Spleen (tissue), 11 donors: ENCODE measurements around the gene PRKCE. TPM values are rescaled to one million over a fixed set of nuclear protein-coding genes. Genes with fewer than 3 reads are reported as not detected.
A peak's percentile ranks its signal among the peaks of the same experiment; 100 is the strongest.

Source experiments
- DNase-seq: peaks from one replicate; pipeline ENCODE4 v3.0.0-alpha.2; 2020
- H3K27ac ChIP-seq, 8 donors: fragments of 200-600 bp; sonication (generic) in 7 of 8; 1 replicate in 4 of 8; 2 replicates in 4 of 8; pipeline versions ENCODE4 v1.5.0 to v1.8.0; 2016 to 2021; ENCODE audit warnings: inconsistent platforms in 4 of 8, mild to moderate bottlenecking in 4 of 8, moderate library complexity in 1 of 8
- H3K27me3 ChIP-seq, 7 donors: fragments of 200-600 bp; sonication (generic) in 6 of 7; replicated peaks in 1 of 7; 1 replicate in 4 of 7; 2 replicates in 3 of 7; pipeline versions ENCODE4 v1.5.0 to v1.8.0; 2016 to 2021; ENCODE audit warnings: inconsistent platforms in 3 of 7, mild to moderate bottlenecking in 1 of 7
- H3K36me3 ChIP-seq, 6 donors: fragments of 200-600 bp; sonication (generic) in 5 of 6; 1 replicate in 4 of 6; 2 replicates in 2 of 6; pipeline versions ENCODE4 v1.5.0 to v1.8.0; 2016 to 2021; ENCODE audit warnings: inconsistent platforms in 2 of 6
- H3K4me1 ChIP-seq, 6 donors: fragments of 200-600 bp; sonication (generic) in 5 of 6; 1 replicate in 3 of 6; 2 replicates in 3 of 6; pipeline versions ENCODE4 v1.5.0 to v1.8.0; 2016 to 2021; ENCODE audit warnings: inconsistent platforms in 3 of 6
- H3K4me3 ChIP-seq, 8 donors: fragments of 200-600 bp; sonication (generic) in 7 of 8; 1 replicate in 4 of 8; 2 replicates in 4 of 8; pipeline versions ENCODE4 v1.5.0 to v1.8.0; 2016 to 2021; ENCODE audit warnings: inconsistent platforms in 4 of 8, mild to moderate bottlenecking in 4 of 8, moderate library complexity in 2 of 8
- H3K9me3 ChIP-seq, 8 donors: fragments of 200-600 bp; sonication (generic) in 7 of 8; 1 replicate in 4 of 8; 2 replicates in 4 of 8; pipeline versions ENCODE4 v1.5.0 to v1.8.0; 2016 to 2021; ENCODE audit warnings: inconsistent platforms in 4 of 8
- POLR2A ChIP-seq, 3 donors: fragments of 450-650 bp; IDR thresholded peaks; one replicate each; pipeline ENCODE4 v1.5.1; 2017; ENCODE audit warnings: antibody characterized with exemption in 3 of 3, mild to moderate bottlenecking in 1 of 3
- POLR2AphosphoS5 ChIP-seq, 3 donors: sonication (generic); formaldehyde crosslinking; IDR thresholded peaks; one replicate each; pipeline ENCODE4 v1.5.1; 2017; ENCODE audit warnings: antibody characterized with exemption in 3 of 3
- WGBS, 5 donors: extraction: QIAGEN DNeasy Blood & Tissue Kit in 3 of 5; methylation state at CpG; one replicate each; pipeline versions ENCODE4 v1.1.5 to v1.1.7; 2013 to 2018; 5-methylcytosine and 5-hydroxymethylcytosine counted together
- intact Hi-C: fragments of 100-400 bp; cut with DNase I; formaldehyde crosslinking; loops from one replicate; pipeline ENCODE4 v1.15.0; 2023; ENCODE audit warnings: low total_unique reads
- polyA plus RNA-seq, 3 donors: library from polyadenylated mRNA; stranded (reverse); fragments of 200-250 nt; gene quantifications; one replicate each; pipeline ENCODE4 v1.2.1, GENCODE V29; 2013
- total RNA-seq, 7 donors: library from RNA; depleted of rRNA in 3 of 7; stranded (reverse); fragments of >200 nt in 3 of 7; fragmentation: NEBNext Ultra II Directional in 4 of 7; extraction: Animal tissue kit (Norgen Biotek cat#: 25700) in 4 of 7; gene quantifications; one replicate each; pipeline versions ENCODE4 v1.1.0 to v1.2.1, GENCODE V29; 2016 to 2021
- TF ChIP-seq, protein P1 (sequence below), 11 experiments: fragments of 200-600 bp in 7 of 11; fragments of 450-650 bp in 4 of 11; sonication (generic) in 4 of 11; IDR thresholded peaks in 8 of 11; conservative IDR thresholded peaks in 3 of 11; 1 replicate in 7 of 11; 2 replicates in 4 of 11; pipeline versions ENCODE4 v1.4.0 to v1.8.0; 2016 to 2021; ENCODE audit warnings: antibody characterized with exemption in 11 of 11, inconsistent platforms in 4 of 11, mild to moderate bottlenecking in 1 of 11
- donor health status: healthy with polysubstance abuse.
- donor health status: DM: no; HTN: no; CAD: no; lungs with moderate emphysema.
- donor health status: DM: no; HTN: no; CAD: no.
- donor health status: Bipolar disorder and iron deficiency.
- donor health status: healthy.
- donor health status: DM: no; HTN: no; CAD: no.
- donor health status: DM: yes; HTN: yes; CAD: no.

Gene PRKCE
- total and polyA plus RNA-seq, 10 donors: 2.5 to 43.6 (median 18.8) TPM

DNA sequence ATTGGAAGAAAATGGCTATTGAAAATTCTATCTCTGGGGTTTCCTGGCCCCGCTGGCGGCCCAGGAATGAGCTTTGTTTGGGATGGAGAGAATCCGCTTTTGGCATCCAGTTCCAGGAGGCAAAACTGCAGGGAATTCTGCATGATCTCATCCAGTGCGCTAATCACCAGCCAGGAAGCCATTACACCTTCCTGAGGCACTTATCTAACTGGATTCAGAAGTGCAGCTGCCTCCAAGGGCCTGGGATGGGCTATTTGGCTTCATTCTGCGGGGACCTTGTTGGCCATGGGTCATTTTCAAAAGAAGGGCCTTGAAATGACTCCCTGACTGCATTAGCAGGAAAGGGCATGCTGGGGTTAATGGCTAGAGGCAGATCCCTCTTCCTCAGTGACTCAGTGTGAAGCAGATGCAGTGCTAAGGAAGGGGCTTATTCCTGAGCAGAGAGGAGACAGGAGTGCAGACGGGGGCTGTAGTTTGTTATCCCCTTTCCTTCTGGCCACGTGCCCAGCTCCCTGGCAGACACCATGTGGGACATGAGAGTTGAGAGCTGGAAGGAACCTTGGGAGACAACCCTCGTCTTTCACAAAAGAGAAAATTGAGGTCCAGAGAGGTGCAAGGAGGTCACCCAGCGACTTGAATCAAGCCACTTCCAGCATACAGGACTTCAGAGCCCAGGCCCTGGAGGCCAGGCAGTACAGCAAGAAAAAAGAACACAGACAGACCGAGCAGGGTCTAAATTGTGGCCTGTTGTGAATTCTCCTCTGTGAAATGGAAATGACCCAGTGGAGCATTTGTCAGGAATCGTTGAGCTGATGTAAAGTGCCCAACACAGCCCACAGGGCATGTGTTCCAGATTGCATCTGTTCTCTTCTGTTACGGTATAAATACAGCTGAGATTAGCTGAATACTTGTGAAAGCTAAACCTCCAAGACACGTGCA, 161.8 kb downstream of the PRKCE start:
- TF ChIP-seq, protein P1, sequence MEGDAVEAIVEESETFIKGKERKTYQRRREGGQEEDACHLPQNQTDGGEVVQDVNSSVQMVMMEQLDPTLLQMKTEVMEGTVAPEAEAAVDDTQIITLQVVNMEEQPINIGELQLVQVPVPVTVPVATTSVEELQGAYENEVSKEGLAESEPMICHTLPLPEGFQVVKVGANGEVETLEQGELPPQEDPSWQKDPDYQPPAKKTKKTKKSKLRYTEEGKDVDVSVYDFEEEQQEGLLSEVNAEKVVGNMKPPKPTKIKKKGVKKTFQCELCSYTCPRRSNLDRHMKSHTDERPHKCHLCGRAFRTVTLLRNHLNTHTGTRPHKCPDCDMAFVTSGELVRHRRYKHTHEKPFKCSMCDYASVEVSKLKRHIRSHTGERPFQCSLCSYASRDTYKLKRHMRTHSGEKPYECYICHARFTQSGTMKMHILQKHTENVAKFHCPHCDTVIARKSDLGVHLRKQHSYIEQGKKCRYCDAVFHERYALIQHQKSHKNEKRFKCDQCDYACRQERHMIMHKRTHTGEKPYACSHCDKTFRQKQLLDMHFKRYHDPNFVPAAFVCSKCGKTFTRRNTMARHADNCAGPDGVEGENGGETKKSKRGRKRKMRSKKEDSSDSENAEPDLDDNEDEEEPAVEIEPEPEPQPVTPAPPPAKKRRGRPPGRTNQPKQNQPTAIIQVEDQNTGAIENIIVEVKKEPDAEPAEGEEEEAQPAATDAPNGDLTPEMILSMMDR (IDR thresholded peaks at IDR 0.05 in 8 of 11, conservative IDR thresholded peaks at IDR 0.05 in 3 of 11): no peak
- TF ChIP-seq POLR2AphosphoS5 (IDR thresholded peaks at IDR 0.05): peak in 1 of 3 donors; percentile 40
- H3K27ac ChIP-seq: peak overlapping the region in 2 of 8 donors; percentile 2 to 3
- no peaks in the 10 kb centered on the region for H3K27me3 ChIP-seq
- no peak for DNase-seq
- intact Hi-C loops: no loop called here
- no peaks in the 10 kb centered on the region for H3K9me3 ChIP-seq
- no peak overlapping the region for H3K4me3 ChIP-seq
- peaks cover 0 to 18% (median 10%) of the 10 kb centered on the region in 6 donors for H3K4me1 ChIP-seq
- 65 to 78% (median 70%) methylated on average over 13 of the region's 13 CpGs for WGBS, 5 donors
- H3K36me3 ChIP-seq: no peaks in the 10 kb centered on the region

DNA sequence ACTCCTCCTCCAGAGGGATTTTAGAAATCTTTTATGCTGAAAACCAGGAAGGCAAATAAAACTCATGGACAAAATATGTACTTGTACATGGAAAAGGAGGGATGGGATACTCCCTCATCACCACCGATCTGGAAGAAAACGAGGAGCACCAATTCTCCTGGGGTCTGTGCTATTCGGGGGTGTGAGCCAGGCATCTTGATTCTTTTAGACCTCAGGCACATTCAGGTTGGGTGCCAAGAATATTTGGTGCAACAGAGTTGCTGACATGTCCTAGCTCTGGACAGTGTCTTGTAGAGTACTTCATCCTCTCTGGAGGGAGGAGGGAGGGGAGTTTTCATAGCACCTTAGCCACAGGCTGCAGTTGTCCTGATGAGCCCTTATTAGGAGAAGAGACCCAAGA, 163.0 kb downstream of the PRKCE start:
- peaks cover 0 to 18% (median 10%) of the 10 kb centered on the region in 6 donors for H3K4me1 ChIP-seq
- WGBS, 5 donors: 90 to 99% (median 93%) methylated on average over 3 of the region's 3 CpGs
- H3K27me3 ChIP-seq: no peaks in the 10 kb centered on the region
- H3K9me3 ChIP-seq: no peaks in the 10 kb centered on the region
- TF ChIP-seq, protein P1 (IDR thresholded peaks at IDR 0.05 in 8 of 11, conservative IDR thresholded peaks at IDR 0.05 in 3 of 11): no peak
- no peak for TF ChIP-seq POLR2A (IDR thresholded peaks at IDR 0.05)
- no peak for TF ChIP-seq POLR2AphosphoS5 (IDR thresholded peaks at IDR 0.05)
- no peak overlapping the region for H3K4me3 ChIP-seq
- intact Hi-C loops: no loop called here
- no peak for DNase-seq
- no peak overlapping the region for H3K27ac ChIP-seq
- no peaks in the 10 kb centered on the region for H3K36me3 ChIP-seq

DNA sequence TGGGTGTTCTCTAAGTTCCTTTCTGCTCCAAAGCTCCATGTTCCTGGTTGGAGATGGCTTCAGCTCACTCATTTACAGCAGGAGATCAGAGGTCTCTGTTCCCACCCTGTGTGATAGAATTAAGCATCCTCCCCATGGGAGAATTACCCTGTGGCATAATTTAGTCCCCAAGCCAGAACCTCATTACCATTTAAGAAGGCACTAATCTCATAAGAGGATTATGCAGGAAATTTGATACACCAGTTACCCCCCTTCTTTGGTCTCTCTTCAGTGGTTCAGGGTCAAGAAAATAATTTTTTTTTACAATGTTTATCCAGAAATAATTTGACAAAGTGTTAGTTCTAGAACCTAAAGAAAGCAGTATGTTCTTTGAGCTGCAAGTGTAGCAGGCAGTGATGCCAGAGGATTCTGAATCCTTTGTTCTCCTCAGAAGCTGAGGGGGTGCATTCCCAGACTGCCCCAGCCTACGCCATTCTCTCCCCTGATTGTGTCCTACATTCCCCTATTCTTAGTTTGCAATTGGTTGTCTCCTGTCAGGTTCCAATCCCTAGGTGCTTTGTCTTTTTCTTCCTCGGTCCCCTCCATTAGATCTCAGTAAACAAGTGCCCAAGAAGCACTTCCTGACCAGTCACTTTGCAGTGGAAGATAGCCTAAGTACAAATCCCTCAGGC, 163.6 kb downstream of the PRKCE start:
- intact Hi-C loops: no loop called here
- no peak overlapping the region for H3K27ac ChIP-seq
- no peaks in the 10 kb centered on the region for H3K9me3 ChIP-seq
- H3K4me1 ChIP-seq: peaks cover 0 to 18% (median 10%) of the 10 kb centered on the region in 6 donors
- no peaks in the 10 kb centered on the region for H3K36me3 ChIP-seq
- no peak overlapping the region for H3K4me3 ChIP-seq
- DNase-seq: no peak
- WGBS, 5 donors: 86 to 97% (median 87%) methylated on average over 2 of the region's 2 CpGs
- TF ChIP-seq POLR2A (IDR thresholded peaks at IDR 0.05) (no peak), POLR2AphosphoS5 (IDR thresholded peaks at IDR 0.05) (no peak)
- TF ChIP-seq, protein P1 (IDR thresholded peaks at IDR 0.05 in 8 of 11, conservative IDR thresholded peaks at IDR 0.05 in 3 of 11): no peak
- no peaks in the 10 kb centered on the region for H3K27me3 ChIP-seq

DNA sequence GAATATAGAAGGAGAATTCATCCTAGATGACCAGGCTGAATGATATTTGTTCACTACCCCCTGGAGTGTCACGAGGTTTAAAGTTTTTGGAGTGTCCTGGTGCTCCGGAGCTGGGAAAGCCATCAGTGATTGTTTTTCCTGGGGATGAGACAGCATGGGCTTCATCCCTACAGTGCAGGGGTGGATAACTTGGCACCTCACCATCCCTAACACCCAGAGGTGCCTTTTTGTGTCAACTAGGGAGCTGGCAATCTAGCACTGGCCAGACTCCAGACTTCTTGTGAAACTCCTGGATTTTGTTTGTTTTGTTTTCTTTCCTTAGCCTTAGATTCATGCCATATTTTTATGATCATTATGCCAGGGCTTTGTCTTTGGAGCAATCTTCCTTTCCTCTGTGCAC, 164.8 kb downstream of the PRKCE start:
- Histone ChIP-seq H3K9me3 (no peaks in the 10 kb centered on the region), H3K4me3 (no peak overlapping the region), H3K27me3 (no peaks in the 10 kb centered on the region), H3K27ac (no peak overlapping the region), H3K36me3 (no peaks in the 10 kb centered on the region), H3K4me1 (peaks cover 0 to 18% (median 10%) of the 10 kb centered on the region in 6 donors)
- no peak for TF ChIP-seq POLR2AphosphoS5 (IDR thresholded peaks at IDR 0.05)
- TF ChIP-seq, protein P1 (IDR thresholded peaks at IDR 0.05 in 8 of 11, conservative IDR thresholded peaks at IDR 0.05 in 3 of 11): no peak
- no peak for TF ChIP-seq POLR2A (IDR thresholded peaks at IDR 0.05)
- no peak for DNase-seq
- intact Hi-C loops: no loop called here
- WGBS, 5 donors: 85 to 100% (median 92%) methylated on average over 2 of the region's 2 CpGs
